Osteocyte (in vitro differentiated cells): ENCODE data around the gene PSMC1. TPM values are rescaled to one million over a fixed set of nuclear protein-coding genes. Genes with fewer than 3 reads are reported as not detected.

ENCODE experiments used
- DNase-seq: peaks from one replicate; pipeline ENCODE4 v3.0.0; 2021; ENCODE audit warnings: mixed read lengths; ENCODE audit not compliant: unreplicated experiment; ENCODE audit errors: extremely low spot score
- H3K27ac Mint-ChIP-seq: one replicate; pipeline ENCODE4 v1.8.0; 2021; ENCODE audit warnings: mild to moderate bottlenecking, mixed read lengths; ENCODE audit not compliant: unreplicated experiment
- H3K27me3 Mint-ChIP-seq: one replicate; pipeline ENCODE4 v1.8.0; 2021; ENCODE audit warnings: mixed read lengths; ENCODE audit not compliant: unreplicated experiment
- H3K36me3 Mint-ChIP-seq: one replicate; pipeline ENCODE4 v1.8.0; 2021; ENCODE audit warnings: mixed read lengths; ENCODE audit not compliant: unreplicated experiment
- H3K4me1 Mint-ChIP-seq: one replicate; pipeline ENCODE4 v1.8.0; 2021; ENCODE audit warnings: mixed read lengths; ENCODE audit not compliant: unreplicated experiment
- H3K4me3 Mint-ChIP-seq: one replicate; pipeline ENCODE4 v1.8.0; 2021; ENCODE audit warnings: mild to moderate bottlenecking, moderate library complexity, mixed read lengths; ENCODE audit not compliant: unreplicated experiment
- H3K9me3 Mint-ChIP-seq: one replicate; pipeline ENCODE4 v1.8.0; 2021; ENCODE audit warnings: mixed read lengths; ENCODE audit not compliant: unreplicated experiment
- CTCF ChIP-seq: fragments of 200-600 bp; sonication (generic); IDR thresholded peaks from 2 replicates; pipeline ENCODE4 v1.5.0; 2021; ENCODE audit warnings: antibody characterized with exemption, mild to moderate bottlenecking, moderate library complexity
- total RNA-seq: library from RNA; stranded (reverse); gene quantifications from 2 replicates; pipeline ENCODE4 v1.2.1, GENCODE V29; 2021

The PSMC1 gene
- total RNA-seq, 1 donor from 2014 or later = 104 TPM

DNA sequence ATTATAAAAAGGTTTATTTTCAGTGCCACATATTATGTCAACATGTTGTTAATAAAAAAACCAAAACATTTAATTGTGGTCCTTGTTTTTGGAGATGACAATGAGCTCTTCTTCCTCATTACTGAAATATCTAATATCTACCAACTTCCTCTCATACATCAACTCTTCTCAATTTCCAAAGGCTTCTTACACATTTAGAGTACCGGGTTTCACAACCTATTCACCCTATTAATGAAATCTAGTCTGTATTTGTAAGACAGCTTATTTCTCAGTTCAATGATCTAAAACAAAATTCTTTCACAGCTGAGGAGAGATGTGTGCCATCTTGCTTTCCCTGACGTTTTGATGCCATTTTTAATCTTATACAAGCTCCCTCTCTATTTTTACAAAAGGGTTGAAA, 60.9 kb downstream of the PSMC1 start:
- Mint-ChIP-seq H3K4me3 (no peak overlapping the region), H3K4me1 (peaks cover 2% of the 10 kb centered on the region), H3K9me3 (peaks cover 10% of the 10 kb centered on the region), H3K36me3 (peaks cover 28% of the 10 kb centered on the region), H3K27me3 (no peaks in the 10 kb centered on the region), H3K27ac (no peak overlapping the region)
- no peak for DNase-seq
- no peak for TF ChIP-seq CTCF

DNA sequence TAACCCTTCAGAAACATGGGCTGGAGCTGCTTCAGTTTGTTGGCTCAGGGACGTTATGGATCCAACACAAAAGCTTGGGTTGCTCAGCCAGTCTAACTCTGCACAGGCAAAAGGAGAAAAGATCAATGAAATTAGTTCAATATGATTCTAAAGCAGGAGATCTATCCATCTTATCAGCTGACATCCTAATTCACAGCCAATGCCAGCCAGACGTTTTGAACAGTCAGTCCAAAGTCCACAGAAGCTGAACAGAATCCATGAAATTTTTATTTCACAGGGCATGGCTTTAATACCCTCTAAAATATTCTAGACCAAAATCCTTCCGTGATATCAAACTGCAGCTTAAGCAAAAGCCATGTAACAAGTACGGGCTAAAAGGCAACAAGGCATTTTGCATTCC, 61.7 kb downstream of the PSMC1 start:
- H3K36me3 Mint-ChIP-seq = peaks cover 28% of the 10 kb centered on the region

GRCh38 chr14:90319173-90319572, 62.8 kb downstream of the PSMC1 start:
- DNase-seq = no peak
- Mint-ChIP-seq H3K27me3 (no peaks in the 10 kb centered on the region), H3K27ac (peak overlapping the region; percentile 31), H3K4me1 (peaks cover 2% of the 10 kb centered on the region), H3K9me3 (peaks cover 10% of the 10 kb centered on the region), H3K4me3 (no peak overlapping the region), H3K36me3 (peaks cover 26% of the 10 kb centered on the region)
- no peak for TF ChIP-seq CTCF

More for the DNA sequence above, 61.7 kb downstream of the PSMC1 start:
- DNase-seq = no peak
- Mint-ChIP-seq H3K4me1 (peaks cover 2% of the 10 kb centered on the region), H3K4me3 (no peak overlapping the region), H3K27me3 (no peaks in the 10 kb centered on the region), H3K9me3 (peaks cover 10% of the 10 kb centered on the region), H3K27ac (no peak overlapping the region)
- TF ChIP-seq CTCF = no peak

DNA sequence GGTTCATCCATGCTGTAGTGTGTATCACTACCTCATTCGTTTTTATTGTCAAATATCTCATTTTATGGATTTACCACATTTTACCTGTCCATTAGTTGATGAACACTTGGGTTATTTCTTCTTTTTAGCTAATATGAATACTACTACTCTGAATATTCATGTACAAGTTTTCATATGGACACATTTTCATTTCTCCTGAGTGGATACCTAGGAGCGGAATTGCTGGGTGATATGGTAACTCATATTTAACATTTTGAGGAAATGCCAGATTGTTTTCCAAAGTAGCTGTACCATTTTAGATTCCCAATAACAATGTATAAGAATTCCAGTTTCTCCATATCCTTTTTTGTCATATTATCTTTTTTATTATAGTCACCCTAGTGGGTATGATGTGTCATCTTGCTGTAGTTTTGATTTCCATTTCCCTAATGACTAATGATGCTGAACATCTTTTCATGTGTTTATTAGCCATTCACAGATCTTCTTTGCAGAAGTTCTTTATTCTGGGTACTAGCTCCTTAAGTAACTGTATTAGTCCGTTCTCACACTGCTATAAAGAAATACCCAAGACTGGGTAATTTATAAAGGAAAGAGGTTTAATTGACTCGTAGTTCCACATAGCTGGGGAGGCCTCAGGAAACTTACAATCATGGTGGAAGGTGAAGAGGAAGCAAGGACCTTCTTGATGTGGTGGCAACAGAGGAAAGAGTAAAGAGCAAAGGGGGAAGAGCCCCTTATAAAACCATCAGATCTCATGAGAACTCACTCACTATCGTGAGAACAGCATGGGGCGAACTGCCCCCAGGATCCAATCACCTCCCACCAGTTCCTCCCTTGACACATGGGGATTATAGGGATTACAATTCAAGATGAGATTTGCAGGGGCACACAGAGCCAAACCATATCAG, 63.5 kb downstream of the PSMC1 start:
- peaks cover 2% of the 10 kb centered on the region for H3K4me1 Mint-ChIP-seq
- peaks cover 29% of the 10 kb centered on the region for H3K36me3 Mint-ChIP-seq
- H3K9me3 Mint-ChIP-seq = peaks cover 10% of the 10 kb centered on the region
- no peak overlapping the region for H3K27ac Mint-ChIP-seq
- TF ChIP-seq CTCF = no peak
- no peaks in the 10 kb centered on the region for H3K27me3 Mint-ChIP-seq
- no peak overlapping the region for H3K4me3 Mint-ChIP-seq
- no peak for DNase-seq

DNA sequence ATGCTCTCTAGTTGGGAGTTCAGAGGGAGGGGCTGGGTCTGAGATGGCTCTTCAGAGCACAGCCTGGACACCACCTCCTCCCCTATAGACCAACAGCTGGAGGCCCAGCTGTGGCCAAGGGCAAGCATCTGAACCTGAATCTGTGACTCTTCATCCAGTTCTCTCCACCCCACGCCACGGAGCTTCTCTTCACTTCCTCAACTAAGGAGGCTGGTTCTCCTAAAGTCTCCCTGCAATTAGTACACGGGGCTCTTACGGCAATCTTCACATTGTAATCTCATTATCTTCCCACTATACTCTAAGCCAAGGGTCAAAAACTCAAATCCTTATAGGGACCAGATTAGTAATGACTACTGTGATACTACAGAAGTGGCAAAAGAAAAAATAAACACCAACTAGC, 65.5 kb downstream of the PSMC1 start:
- Mint-ChIP-seq H3K27ac (no peak overlapping the region), H3K27me3 (no peaks in the 10 kb centered on the region), H3K9me3 (peaks cover 10% of the 10 kb centered on the region), H3K4me1 (peaks cover 7% of the 10 kb centered on the region), H3K36me3 (peaks cover 20% of the 10 kb centered on the region), H3K4me3 (no peak overlapping the region)
- TF ChIP-seq CTCF = no peak
- no peak for DNase-seq

Other genes with a start within 250 kb of the PSMC1 start
- gene KCNK13, start 194.6 kb upstream of the PSMC1 start, total RNA-seq = not detected in 2 replicates
- 23.2 and 25.2 TPM in 2 replicates for gene NRDE2, start 75.4 kb downstream of the PSMC1 start, total RNA-seq
- gene CALM1, start 140.5 kb downstream of the PSMC1 start, total RNA-seq = 184 and 199 TPM in 2 replicates